ENCODE measurements around the gene MOB1B. TPM values are rescaled to one million over a fixed set of nuclear protein-coding genes. Genes with fewer than 3 reads are reported as not detected.

The MOB1B gene
- total RNA-seq, 2 donors from 2014 or later, result 9.2 to 12.7 TPM

- intact Hi-C loops (cut with DNase I), result no loop called here
- Histone ChIP-seq H3K27me3 (no peaks in the 10 kb centered on the region), H3K4me3 (no peak overlapping the region), H3K36me3 (replicated peaks in 1 of 2; ENCODE audit: insufficient read depth in 1 of 2, low read depth in 2 of 2) (no peaks in the 10 kb centered on the region), H3K4me1 (no peaks in the 10 kb centered on the region), H3K9me3 (no peaks in the 10 kb centered on the region), H3K27ac (no peak overlapping the region)
- 67 to 77% methylated on average over 3 of the region's 3 CpGs for WGBS, 2 donors
- no peak for DNase-seq
- TF ChIP-seq CTCF (IDR thresholded peaks at IDR 0.05), result no peak
- TF ChIP-seq POLR2A (IDR thresholded peaks at IDR 0.05), result no peak
- no peak for ATAC-seq
These were observed 24.6 kb upstream of the MOB1B start for GRCh38 chr4:70877556-70877955.

GRCh38 chr4:70880739-70881138, 21.4 kb upstream of the MOB1B start:
- H3K27me3 ChIP-seq, result no peaks in the 10 kb centered on the region
- no peaks in the 10 kb centered on the region for H3K4me1 ChIP-seq
- H3K27ac ChIP-seq, result no peak overlapping the region
- no peaks in the 10 kb centered on the region for H3K36me3 ChIP-seq (replicated peaks in 1 of 2; ENCODE audit: insufficient read depth in 1 of 2, low read depth in 2 of 2)
- TF ChIP-seq POLR2A (IDR thresholded peaks at IDR 0.05) (no peak), CTCF (IDR thresholded peaks at IDR 0.05) (no peak)
- ATAC-seq, result no peak
- 19% methylated on average over 3 of the region's 3 CpGs for WGBS, 2 donors
- intact Hi-C loops (cut with DNase I), result no loop called here
- no peaks in the 10 kb centered on the region for H3K9me3 ChIP-seq
- no peak overlapping the region for H3K4me3 ChIP-seq
- DNase-seq, result no peak

- no peaks in the 10 kb centered on the region for H3K9me3 ChIP-seq
- 29 to 53% methylated on average over 6 of the region's 6 CpGs for WGBS, 2 donors
- H3K27me3 ChIP-seq, result no peaks in the 10 kb centered on the region
- TF ChIP-seq CTCF (IDR thresholded peaks at IDR 0.05) (peak in 1 of 7 experiments; percentile 26), POLR2A (IDR thresholded peaks at IDR 0.05) (no peak)
- no peaks in the 10 kb centered on the region for H3K4me1 ChIP-seq
- no peak overlapping the region for H3K4me3 ChIP-seq
- intact Hi-C loops (cut with DNase I), result no loop called here
- DNase-seq (peak in 2 of 4 donors; percentile 10 to 16), ATAC-seq (no peak)
- no peaks in the 10 kb centered on the region for H3K36me3 ChIP-seq (replicated peaks in 1 of 2; ENCODE audit: insufficient read depth in 1 of 2, low read depth in 2 of 2)
- no peak overlapping the region for H3K27ac ChIP-seq
These were observed 17.0 kb upstream of the MOB1B start for GRCh38 chr4:70885174-70885573.

- intact Hi-C loops (cut with DNase I), result no loop called here
- ATAC-seq, result no peak
- WGBS, 2 donors, result 81 to 83% methylated on average over 11 of the region's 11 CpGs
These were observed 9.9 kb upstream of the MOB1B start for GRCh38 chr4:70892086-70892769.

More at GRCh38 chr4:70892086-70892769, 9.9 kb upstream of the MOB1B start:
- Histone ChIP-seq H3K4me1 (no peaks in the 10 kb centered on the region), H3K4me3 (no peak overlapping the region), H3K36me3 (replicated peaks in 1 of 2; ENCODE audit: insufficient read depth in 1 of 2, low read depth in 2 of 2) (no peaks in the 10 kb centered on the region), H3K9me3 (no peaks in the 10 kb centered on the region), H3K27ac (peak overlapping the region in 1 of 4 donors; percentile 41), H3K27me3 (no peaks in the 10 kb centered on the region)
- no peak for TF ChIP-seq POLR2A (IDR thresholded peaks at IDR 0.05)
- no peak for TF ChIP-seq CTCF (IDR thresholded peaks at IDR 0.05)
- peak in 1 of 4 donors; percentile 60 for DNase-seq

Data from body of pancreas (tissue), 4 donors.